HEK293T (cell line): ENCODE measurements around the gene PXMP2.
"Not testable (repeated sequence)": the region's sequence is repeated elsewhere in the genome, so short reads cannot be mapped to it uniquely, and the experiment has no call there.

Experiments
- CTCF ChIA-PET: fragments of 350-600 bp; formaldehyde crosslinking; extraction: SDS; loops from one replicate; lab custom pipeline; 2021; ENCODE audit warnings: antibody characterized with exemption, inconsistent platforms; lab: Yijun Ruan, JAX
- POLR2A ChIA-PET: fragments of 350-600 bp; formaldehyde crosslinking; extraction: SDS; loops from one replicate; lab custom pipeline; 2020; ENCODE audit warnings: antibody characterized with exemption, inconsistent platforms; lab: Yijun Ruan, JAX
- DNase-seq: peaks from one replicate; pipeline ENCODE4 v3.0.0; 2012; ENCODE audit warnings: mixed read lengths; ENCODE audit errors: extremely low spot score
- ARNT ChIP-seq: fragments of 450-650 bp; IDR thresholded peaks from 2 replicates; pipeline ENCODE4 v1.6.1; 2017; ENCODE audit warnings: mild to moderate bottlenecking
- BHLHE40 ChIP-seq: fragments of 450-650 bp; IDR thresholded peaks from 2 replicates; pipeline ENCODE4 v1.6.1; 2016; ENCODE audit warnings: mild to moderate bottlenecking, moderate library complexity, borderline replicate concordance
- CTBP1 ChIP-seq: fragments of 450-650 bp; IDR thresholded peaks from 2 replicates; pipeline ENCODE4 v1.6.1; 2016; ENCODE audit warnings: borderline replicate concordance
- ELF4 ChIP-seq: fragments of 450-650 bp; IDR thresholded peaks from 2 replicates; pipeline ENCODE4 v1.6.1; 2017; ENCODE audit warnings: antibody characterized with exemption
- FOXA1 ChIP-seq: fragments of 450-650 bp; IDR thresholded peaks from 2 replicates; pipeline ENCODE4 v1.6.1; 2016; ENCODE audit warnings: mild to moderate bottlenecking
- FOXK2 ChIP-seq: fragments of 450-650 bp; IDR thresholded peaks from 2 replicates; pipeline ENCODE4 v1.6.1; 2016; ENCODE audit warnings: mild to moderate bottlenecking
- FOXM1 ChIP-seq: fragments of 450-650 bp; IDR thresholded peaks from 2 replicates; pipeline ENCODE4 v1.6.1; 2017; ENCODE audit warnings: mild to moderate bottlenecking, borderline replicate concordance
- HDGF ChIP-seq: fragments of 450-650 bp; IDR thresholded peaks from 2 replicates; pipeline ENCODE4 v1.6.1; 2017; ENCODE audit warnings: antibody characterized with exemption, borderline replicate concordance
- L3MBTL2 ChIP-seq: fragments of 450-650 bp; conservative IDR thresholded peaks from 2 replicates; pipeline ENCODE4 v1.6.1; 2016; ENCODE audit warnings: mild to moderate bottlenecking
- LEF1 ChIP-seq: fragments of 450-650 bp; IDR thresholded peaks from 2 replicates; pipeline ENCODE4 v1.6.1; 2017; ENCODE audit warnings: mild to moderate bottlenecking, borderline replicate concordance
- NFRKB ChIP-seq: fragments of 450-650 bp; IDR thresholded peaks from 2 replicates; pipeline ENCODE4 v1.6.1; 2016; ENCODE audit warnings: mild to moderate bottlenecking, moderate library complexity
- PKNOX1 ChIP-seq: fragments of 450-650 bp; IDR thresholded peaks from 2 replicates; pipeline ENCODE4 v1.6.1; 2016
- SP1 ChIP-seq: fragments of 450-650 bp; IDR thresholded peaks from 2 replicates; pipeline ENCODE4 v1.6.1; 2017
- SUZ12 ChIP-seq: fragments of 450-650 bp; IDR thresholded peaks from 2 replicates; pipeline ENCODE4 v1.6.1; 2016; ENCODE audit warnings: mild to moderate bottlenecking
- TARDBP ChIP-seq: fragments of 450-650 bp; IDR thresholded peaks from 2 replicates; pipeline ENCODE4 v1.6.1; 2016
- ZNF384 ChIP-seq: fragments of 450-650 bp; IDR thresholded peaks from 2 replicates; pipeline ENCODE4 v1.6.1; 2016

Gene PXMP2

GRCh38 chr12:132675757-132676432 lies 11.5 kb upstream of the PXMP2 start:
- POLR2A ChIA-PET: no interaction called here
- TF ChIP-seq FOXA1 (no peak), LEF1 (no peak), FOXK2 (no peak), SUZ12 (no peak)
- DNase-seq: no peak
- CTCF ChIA-PET: no interaction called here

GRCh38 chr12:132677492-132677891 lies 9.9 kb upstream of the PXMP2 start:
- ChIA-PET CTCF (no interaction called here), POLR2A (no interaction called here)
- DNase-seq: no peak
- TF ChIP-seq ELF4 (no peak), FOXA1 (no peak), ZNF384 (no peak), HDGF (no peak), LEF1 (no peak), NFRKB (no peak), ARNT (no peak), PKNOX1 (no peak), L3MBTL2 (no peak), CTBP1 (no peak), FOXK2 (no peak), SP1 (no peak), BHLHE40 (no peak)

- DNase-seq: no peak
- no peak for TF ChIP-seq ZNF384
- no peak for TF ChIP-seq CTBP1
- no peak for TF ChIP-seq TARDBP
- TF ChIP-seq NFRKB: no peak
- no peak for TF ChIP-seq SUZ12
- TF ChIP-seq SP1: no peak
- no peak for TF ChIP-seq LEF1
- no peak for TF ChIP-seq ARNT
- TF ChIP-seq FOXA1: no peak
- ChIA-PET POLR2A (no interaction called here), CTCF (no interaction called here)
Measured at GRCh38 chr12:132685400-132685799, 2.0 kb upstream of the PXMP2 start.

GRCh38 chr12:132686825-132687210 lies 569 bp upstream of the PXMP2 start:
- CTCF ChIA-PET: no interaction called here
- POLR2A ChIA-PET: no interaction called here
- TF ChIP-seq L3MBTL2: no peak
- no peak for TF ChIP-seq ELF4
- TF ChIP-seq BHLHE40: no peak
- TF ChIP-seq SUZ12: no peak
- TF ChIP-seq TARDBP: no peak
- TF ChIP-seq NFRKB: no peak
- no peak for TF ChIP-seq SP1
- no peak for TF ChIP-seq ARNT
- TF ChIP-seq FOXM1: no peak
- no peak for TF ChIP-seq PKNOX1
- no peak for TF ChIP-seq CTBP1
- DNase-seq: no peak

GRCh38 chr12:132689227-132689626 lies 1.8 kb downstream of the PXMP2 start:
- ChIA-PET POLR2A (no interaction called here), CTCF (no interaction called here)
- TF ChIP-seq ZNF384 (no peak), BHLHE40 (no peak), FOXK2 (no peak), ELF4 (no peak), NFRKB (no peak), LEF1 (no peak), SP1 (no peak), L3MBTL2 (no peak), TARDBP (no peak), SUZ12 (no peak), PKNOX1 (no peak), ARNT (no peak), CTBP1 (no peak), FOXA1 (no peak), FOXM1 (no peak), HDGF (no peak)
- no peak for DNase-seq

- TF ChIP-seq HDGF (no peak), ARNT (no peak), CTBP1 (no peak), TARDBP (no peak), SUZ12 (no peak), FOXM1 (no peak)
- no peak for DNase-seq
- ChIA-PET POLR2A (no interaction called here), CTCF (no interaction called here)
Measured at GRCh38 chr12:132690112-132690511, 2.7 kb downstream of the PXMP2 start.

- POLR2A ChIA-PET: interaction anchor here (0.7 to 1.0 kb wide), 2 partner anchors 18 to 19 kb away, joined by 3 to 6 read pairs; partner anchors contain the start of gene PGAM5
- DNase-seq, CTCF ChIA-PET: not testable (repeated sequence)
Measured at GRCh38 chr12:132692030-132692429, 4.6 kb downstream of the PXMP2 start.

GRCh38 chr12:132694888-132695287 lies 7.5 kb downstream of the PXMP2 start:
- POLR2A ChIA-PET, DNase-seq: not testable (repeated sequence)
- CTCF ChIA-PET: interaction anchor here (0.6 to 0.7 kb wide), 2 partner anchors 44 to 109 kb away, joined by 3 read pairs; no protein-coding TSS in a partner anchor
